GM12872 (cell line): ENCODE data around the gene LTA4H.
A peak's percentile ranks its signal among the peaks of the same experiment; 100 is the strongest.

Source experiments
- CTCF ChIP-seq: IDR thresholded peaks from 3 replicates; pipeline ENCODE4 v1.5.1; 2011; ENCODE audit warnings: low read depth, mild to moderate bottlenecking, low read length, moderate library complexity; ENCODE audit not compliant: insufficient read depth

The LTA4H gene

GRCh38 chr12:96064271-96064670 lies 28.9 kb upstream of the LTA4H start:
- TF ChIP-seq CTCF, result no peak

- no peak for TF ChIP-seq CTCF
Measured at GRCh38 chr12:96063046-96063445, 27.7 kb upstream of the LTA4H start.

- peak; percentile 84 for TF ChIP-seq CTCF
Measured at GRCh38 chr12:96061864-96062453, 26.6 kb upstream of the LTA4H start.

- no peak for TF ChIP-seq CTCF
Measured at GRCh38 chr12:96061323-96061722, 25.9 kb upstream of the LTA4H start.

GRCh38 chr12:96060041-96060440 lies 24.7 kb upstream of the LTA4H start:
- no peak for TF ChIP-seq CTCF

- 0 out of 3 replicates have a peak, but pooled peaks have one; percentile 8 for TF ChIP-seq CTCF
Measured at GRCh38 chr12:96057986-96058553, 22.7 kb upstream of the LTA4H start.

- no peak for TF ChIP-seq CTCF
Measured at GRCh38 chr12:96056646-96057455, 21.5 kb upstream of the LTA4H start.
